Ishikawa (cell line): ENCODE measurements around the gene SLC12A7.

ENCODE experiments used
- CEBPB ChIP-seq: IDR thresholded peaks from 2 replicates; pipeline ENCODE4 v1.6.1; 2012
- CREB1 ChIP-seq: IDR thresholded peaks from 2 replicates; pipeline ENCODE4 v1.6.1; 2012; ENCODE audit warnings: low read depth
- EGR1 ChIP-seq: IDR thresholded peaks from 2 replicates; pipeline ENCODE4 v1.6.1; 2012
- EP300 ChIP-seq: IDR thresholded peaks from 2 replicates; pipeline ENCODE4 v1.6.1; 2012; ENCODE audit warnings: borderline replicate concordance
- FOXM1 ChIP-seq: IDR thresholded peaks from 2 replicates; pipeline ENCODE4 v1.6.1; 2012; ENCODE audit warnings: low read depth, borderline replicate concordance
- RAD21 ChIP-seq: IDR thresholded peaks from 2 replicates; pipeline ENCODE4 v1.6.1; 2012; ENCODE audit warnings: low read depth
- REST ChIP-seq: IDR thresholded peaks from 2 replicates; pipeline ENCODE4 v1.6.1; 2012; ENCODE audit warnings: low read depth, mild to moderate bottlenecking
- TAF1 ChIP-seq: IDR thresholded peaks from 2 replicates; pipeline ENCODE4 v1.6.1; 2012; ENCODE audit warnings: low read depth, mild to moderate bottlenecking
- TCF12 ChIP-seq: IDR thresholded peaks from 2 replicates; pipeline ENCODE4 v1.6.1; 2012; ENCODE audit warnings: low read depth
- TEAD4 ChIP-seq: IDR thresholded peaks from 2 replicates; pipeline ENCODE4 v1.6.1; 2012
- YY1 ChIP-seq: IDR thresholded peaks from 2 replicates; pipeline ENCODE4 v1.6.1; 2012; ENCODE audit warnings: low read depth
- ZBTB7A ChIP-seq: IDR thresholded peaks from 2 replicates; pipeline ENCODE4 v1.6.1; 2012; ENCODE audit warnings: low read depth
- TF ChIP-seq, protein P1 (sequence below): IDR thresholded peaks from 2 replicates; pipeline ENCODE4 v1.6.1; 2012
- TF ChIP-seq, protein P2 (sequence below): IDR thresholded peaks from 2 replicates; pipeline ENCODE4 v1.6.1; 2012

- TF ChIP-seq EP300 (no peak), RAD21 (no peak), CEBPB (no peak), TEAD4 (no peak), REST (no peak), TAF1 (no peak), YY1 (no peak), TCF12 (no peak), EGR1 (no peak), CREB1 (no peak), FOXM1 (no peak), ZBTB7A (no peak)
- TF ChIP-seq, protein P1, sequence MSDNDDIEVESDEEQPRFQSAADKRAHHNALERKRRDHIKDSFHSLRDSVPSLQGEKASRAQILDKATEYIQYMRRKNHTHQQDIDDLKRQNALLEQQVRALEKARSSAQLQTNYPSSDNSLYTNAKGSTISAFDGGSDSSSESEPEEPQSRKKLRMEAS = no peak
- TF ChIP-seq, protein P2, sequence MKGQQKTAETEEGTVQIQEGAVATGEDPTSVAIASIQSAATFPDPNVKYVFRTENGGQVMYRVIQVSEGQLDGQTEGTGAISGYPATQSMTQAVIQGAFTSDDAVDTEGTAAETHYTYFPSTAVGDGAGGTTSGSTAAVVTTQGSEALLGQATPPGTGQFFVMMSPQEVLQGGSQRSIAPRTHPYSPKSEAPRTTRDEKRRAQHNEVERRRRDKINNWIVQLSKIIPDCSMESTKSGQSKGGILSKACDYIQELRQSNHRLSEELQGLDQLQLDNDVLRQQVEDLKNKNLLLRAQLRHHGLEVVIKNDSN = no peak
Measured at GRCh38 chr5:1089146-1089545, 22.7 kb downstream of the SLC12A7 start.
